ENCODE data around the gene DENND1A. TPM values are rescaled to one million over a fixed set of nuclear protein-coding genes. Genes with fewer than 3 reads are reported as not detected.

DENND1A gene
- total and polyA plus RNA-seq, 2 donors from 2014 or later = 16.3 to 19.6 TPM

GRCh38 chr9:123518338-123518737, 411.6 kb downstream of the DENND1A start:
- H3K9me3 ChIP-seq (ENCODE audit: control insufficient read depth in 2 of 3, insufficient read depth in 1 of 3, low read length in 3 of 3) = no peaks in the 10 kb centered on the region
- intact Hi-C loops (cut with DNase I) = no loop called here
- DNase-seq (no peak), FAIRE-seq (no peak)
- no peak overlapping the region for H3K27ac ChIP-seq (ENCODE audit: low read depth in 2 of 2, low read length in 2 of 2)
- H3K27me3 ChIP-seq (ENCODE audit: control insufficient read depth, insufficient read depth, low read length) = no peaks in the 10 kb centered on the region
- H3K4me1 ChIP-seq (ENCODE audit: control insufficient read depth in 2 of 3, insufficient read depth in 2 of 3, low read depth in 1 of 3, low read length in 3 of 3) = no peaks in the 10 kb centered on the region
- H3K9ac ChIP-seq (ENCODE audit: low read length in 3 of 3) = no peak overlapping the region
- H3K4me3 ChIP-seq (ENCODE audit: low read length in 3 of 3) = no peak overlapping the region
- no peak for TF ChIP-seq CTCF (IDR thresholded peaks at IDR 0.05; ENCODE audit: borderline replicate concordance, extremely low read depth, insufficient read depth)
- H3K36me3 ChIP-seq (ENCODE audit: control insufficient read depth in 2 of 3, insufficient read depth in 3 of 3, low read length in 3 of 3) = no peaks in the 10 kb centered on the region

GRCh38 chr9:123517512-123517911, 412.4 kb downstream of the DENND1A start:
- Histone ChIP-seq H3K9me3 (ENCODE audit: control insufficient read depth in 2 of 3, insufficient read depth in 1 of 3, low read length in 3 of 3) (no peaks in the 10 kb centered on the region), H3K27ac (ENCODE audit: low read depth in 2 of 2, low read length in 2 of 2) (no peak overlapping the region), H3K4me1 (ENCODE audit: control insufficient read depth in 2 of 3, insufficient read depth in 2 of 3, low read depth in 1 of 3, low read length in 3 of 3) (no peaks in the 10 kb centered on the region), H3K27me3 (ENCODE audit: control insufficient read depth, insufficient read depth, low read length) (no peaks in the 10 kb centered on the region), H3K36me3 (ENCODE audit: control insufficient read depth in 2 of 3, insufficient read depth in 3 of 3, low read length in 3 of 3) (no peaks in the 10 kb centered on the region), H3K9ac (ENCODE audit: low read length in 3 of 3) (no peak overlapping the region), H3K4me3 (ENCODE audit: low read length in 3 of 3) (no peak overlapping the region)
- no peak for TF ChIP-seq CTCF (IDR thresholded peaks at IDR 0.05; ENCODE audit: borderline replicate concordance, extremely low read depth, insufficient read depth)
- DNase-seq (no peak), FAIRE-seq (no peak)
- intact Hi-C loops (cut with DNase I) = no loop called here

GRCh38 chr9:123514766-123515165, 415.2 kb downstream of the DENND1A start:
- Histone ChIP-seq H3K9me3 (ENCODE audit: control insufficient read depth in 2 of 3, insufficient read depth in 1 of 3, low read length in 3 of 3) (no peaks in the 10 kb centered on the region), H3K4me3 (ENCODE audit: low read length in 3 of 3) (no peak overlapping the region), H3K27me3 (ENCODE audit: control insufficient read depth, insufficient read depth, low read length) (no peaks in the 10 kb centered on the region), H3K4me1 (ENCODE audit: control insufficient read depth in 2 of 3, insufficient read depth in 2 of 3, low read depth in 1 of 3, low read length in 3 of 3) (no peaks in the 10 kb centered on the region), H3K27ac (ENCODE audit: low read depth in 2 of 2, low read length in 2 of 2) (no peak overlapping the region), H3K36me3 (ENCODE audit: control insufficient read depth in 2 of 3, insufficient read depth in 3 of 3, low read length in 3 of 3) (no peaks in the 10 kb centered on the region), H3K9ac (ENCODE audit: low read length in 3 of 3) (no peak overlapping the region)
- no peak for DNase-seq
- intact Hi-C loops (cut with DNase I) = no loop called here
- FAIRE-seq = no peak
- TF ChIP-seq CTCF (IDR thresholded peaks at IDR 0.05; ENCODE audit: borderline replicate concordance, extremely low read depth, insufficient read depth) = no peak

GRCh38 chr9:123513554-123513953, 416.4 kb downstream of the DENND1A start:
- TF ChIP-seq CTCF (IDR thresholded peaks at IDR 0.05; ENCODE audit: borderline replicate concordance, extremely low read depth, insufficient read depth) = no peak
- DNase-seq (no peak), FAIRE-seq (no peak)
- Histone ChIP-seq H3K36me3 (ENCODE audit: control insufficient read depth in 2 of 3, insufficient read depth in 3 of 3, low read length in 3 of 3) (no peaks in the 10 kb centered on the region), H3K4me3 (ENCODE audit: low read length in 3 of 3) (no peak overlapping the region), H3K9ac (ENCODE audit: low read length in 3 of 3) (no peak overlapping the region), H3K27ac (ENCODE audit: low read depth in 2 of 2, low read length in 2 of 2) (no peak overlapping the region), H3K27me3 (ENCODE audit: control insufficient read depth, insufficient read depth, low read length) (no peaks in the 10 kb centered on the region), H3K9me3 (ENCODE audit: control insufficient read depth in 2 of 3, insufficient read depth in 1 of 3, low read length in 3 of 3) (no peaks in the 10 kb centered on the region), H3K4me1 (ENCODE audit: control insufficient read depth in 2 of 3, insufficient read depth in 2 of 3, low read depth in 1 of 3, low read length in 3 of 3) (no peaks in the 10 kb centered on the region)
- intact Hi-C loops (cut with DNase I) = no loop called here

All from kidney (tissue), 14 donors.